HG02970 (cell line): Measurements from ENCODE around the gene MYH7.

Experiments
- ATAC-seq: cut with Tn5 transposase; IDR thresholded peaks from one replicate; pipeline ENCODE4 v1.9.1; 2021; ENCODE audit warnings: mild to moderate bottlenecking, moderate library complexity, moderate number of reproducible peaks; ENCODE audit not compliant: unreplicated experiment, low FRiP score

The MYH7 gene

GRCh38 chr14:23449314-23449713 is 13.9 kb upstream of the MYH7 start:
- no peak for ATAC-seq

GRCh38 chr14:23447361-23448350 is 12.2 kb upstream of the MYH7 start:
- ATAC-seq, result no peak

- ATAC-seq, result no peak
These were observed 10.9 kb upstream of the MYH7 start for GRCh38 chr14:23446291-23446851.

GRCh38 chr14:23445773-23446172 is 10.3 kb upstream of the MYH7 start:
- no peak for ATAC-seq

GRCh38 chr14:23444314-23444713 is 8.9 kb upstream of the MYH7 start:
- no peak for ATAC-seq

- ATAC-seq, result no peak
These were observed 8.4 kb upstream of the MYH7 start for GRCh38 chr14:23443881-23444280.

GRCh38 chr14:23443411-23443812 is 8.0 kb upstream of the MYH7 start:
- no peak for ATAC-seq

GRCh38 chr14:23442721-23443356 is 7.4 kb upstream of the MYH7 start:
- ATAC-seq, result no peak

- no peak for ATAC-seq
These were observed 5.6 kb upstream of the MYH7 start for GRCh38 chr14:23441076-23441475.

- ATAC-seq, result no peak
These were observed 3.8 kb upstream of the MYH7 start for GRCh38 chr14:23439107-23439835.

- no peak for ATAC-seq
These were observed 2.9 kb upstream of the MYH7 start for GRCh38 chr14:23438101-23438971.

- ATAC-seq, result no peak
These were observed 2.0 kb upstream of the MYH7 start for GRCh38 chr14:23437133-23438100.

- ATAC-seq, result no peak
These were observed 1.1 kb upstream of the MYH7 start for GRCh38 chr14:23436327-23437132.

- no peak for ATAC-seq
These were observed 805 bp downstream of the MYH7 start for GRCh38 chr14:23434488-23435222.

- ATAC-seq, result no peak
These were observed 2.0 kb downstream of the MYH7 start for GRCh38 chr14:23433457-23433856.

- ATAC-seq, result no peak
These were observed 2.5 kb downstream of the MYH7 start for GRCh38 chr14:23432946-23433345.
